K562 (cell line): ENCODE measurements around the gene TMED8.

Source experiments
- CTCF ChIP-seq, 3 experiments: IDR thresholded peaks in 2 of 3; conservative IDR thresholded peaks in 1 of 3; 2 replicates each; pipeline ENCODE4 v1.5.1; 2011 to 2012; ENCODE audit warnings: low read length in 3 of 3, mild to moderate bottlenecking in 3 of 3, control low read depth in 2 of 3, improper control_type of control experiment in 1 of 3, inconsistent platforms in 1 of 3, low read depth in 1 of 3, mixed read lengths in 1 of 3, moderate library complexity in 1 of 3; ENCODE audit not compliant: insufficient read depth in 2 of 3
- KDM5B ChIP-seq: fragments of 200-600 bp; sonication (generic); IDR thresholded peaks from 2 replicates; pipeline ENCODE4 v1.6.1; 2012; ENCODE audit warnings: low read depth, mild to moderate bottlenecking, moderate library complexity, low read length, control low read depth, inconsistent platforms; ENCODE audit not compliant: insufficient replicate concordance
- POLR2G ChIP-seq: fragments of 200-400 bp; formaldehyde crosslinking; IDR thresholded peaks from 2 replicates; pipeline ENCODE4 v1.6.1; 2017; ENCODE audit warnings: low read depth, mild to moderate bottlenecking, antibody characterized with exemption, low read length, moderate library complexity
- SAFB2 ChIP-seq: fragments of 200-400 bp; formaldehyde crosslinking; IDR thresholded peaks from 2 replicates; pipeline ENCODE4 v1.6.1; 2018; ENCODE audit warnings: borderline replicate concordance, low read length, low read depth, moderate library complexity; ENCODE audit not compliant: severe bottlenecking
- TAF1 ChIP-seq: IDR thresholded peaks from 2 replicates; pipeline ENCODE4 v1.6.1; 2011; ENCODE audit warnings: mild to moderate bottlenecking, low read length, moderate library complexity; ENCODE audit not compliant: insufficient read depth, control insufficient read depth, severe bottlenecking; ENCODE audit errors: extremely low read depth
- TBP ChIP-seq: optimal IDR thresholded peaks from 2 replicates; pipeline ENCODE3; 2011; ENCODE audit warnings: low read depth, low read length, improper control_type of control experiment

DNA sequence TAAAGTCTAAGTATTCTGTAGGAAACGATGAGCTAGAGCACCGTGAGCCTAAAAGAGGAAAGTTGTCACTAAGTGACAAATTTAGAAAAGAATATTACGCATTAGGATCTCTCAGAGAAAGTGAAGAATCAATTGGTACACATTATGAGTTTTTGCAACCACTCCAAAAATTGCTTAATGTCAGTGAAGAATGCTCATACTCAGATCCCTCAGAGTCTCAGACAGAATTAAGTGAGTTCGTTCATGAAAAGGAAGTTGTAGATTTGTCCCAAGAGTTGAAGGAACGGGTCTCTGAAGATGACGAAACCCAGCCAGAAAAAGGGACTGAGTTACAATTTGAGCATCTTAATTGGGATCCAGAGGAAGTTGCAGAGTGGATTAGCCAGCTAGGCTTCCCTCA, 1.8 kb upstream of the TMED8 start:
- TF ChIP-seq KDM5B, result no peak
- no peak for TF ChIP-seq SAFB2
- no peak for TF ChIP-seq POLR2G
- no peak for TF ChIP-seq CTCF (IDR thresholded peaks at IDR 0.05 in 2 of 3, conservative IDR thresholded peaks at IDR 0.05 in 1 of 3; ENCODE audit: insufficient read depth in 2 of 3, low read depth in 1 of 3, low read length in 3 of 3)
- TF ChIP-seq TBP, result no peak
- no peak for TF ChIP-seq TAF1
